LHCN-M2 (cell line): Measurements from ENCODE around the gene MCM3AP. TPM values are rescaled to one million over a fixed set of nuclear protein-coding genes. Genes with fewer than 3 reads are reported as not detected.
A peak's percentile ranks its signal among the peaks of the same experiment; 100 is the strongest.
"Not testable (repeated sequence)": the region's sequence is repeated elsewhere in the genome, so short reads cannot be mapped to it uniquely, and the experiment has no call there.

Experiments used
- DNase-seq: peaks from one replicate; pipeline ENCODE4 v3.0.0-alpha.2; 2012; ENCODE audit warnings: low read depth
- total RNA-seq: library from RNA; depleted of rRNA; stranded (reverse); fragments of >200 nt; gene quantifications from 2 replicates; pipeline ENCODE4 v1.2.3, GENCODE V29; 2014

Gene MCM3AP
- total RNA-seq, 1 experiment from 2014 or later = 81.1 TPM

DNA sequence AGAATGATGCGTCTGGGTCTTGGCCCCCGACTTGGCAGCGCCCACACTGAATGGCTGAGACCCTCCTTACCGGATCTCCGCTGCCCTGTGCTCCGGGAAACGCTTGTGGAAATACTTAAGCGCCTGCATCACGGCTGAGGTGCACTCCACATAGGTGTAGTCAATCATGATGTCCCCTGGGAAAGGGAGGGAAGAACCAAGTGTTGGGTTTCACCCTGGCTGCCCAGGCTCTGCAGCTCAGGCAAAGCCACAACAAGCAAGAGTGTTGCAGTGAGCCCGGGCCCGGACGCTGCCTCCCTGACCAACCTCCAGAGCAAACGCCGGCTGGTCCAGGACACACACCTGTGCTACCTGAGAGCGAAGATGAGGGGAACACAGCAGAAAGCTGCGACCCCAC, 79.6 kb downstream of the MCM3AP start:
- DNase-seq = no peak

DNA sequence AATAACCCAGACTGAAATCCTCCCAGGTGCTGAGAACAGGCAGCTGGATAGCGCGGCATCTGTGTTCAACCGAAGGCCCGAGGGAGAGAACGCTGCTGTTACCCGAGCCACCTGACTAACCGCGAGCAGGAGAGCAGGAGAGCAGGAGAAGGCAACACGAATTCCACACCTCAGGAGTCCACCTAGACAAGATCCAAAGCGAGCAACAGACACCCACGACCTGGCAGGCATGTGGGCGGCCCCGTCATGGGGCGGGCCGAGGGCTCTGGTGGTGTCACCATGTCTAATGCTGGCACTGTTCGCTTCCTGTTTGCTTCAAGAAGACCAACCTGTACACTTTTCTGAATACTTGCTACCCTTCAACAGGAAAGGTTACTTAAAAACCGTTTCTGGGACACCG, 80.2 kb downstream of the MCM3AP start:
- no peak for DNase-seq

DNA sequence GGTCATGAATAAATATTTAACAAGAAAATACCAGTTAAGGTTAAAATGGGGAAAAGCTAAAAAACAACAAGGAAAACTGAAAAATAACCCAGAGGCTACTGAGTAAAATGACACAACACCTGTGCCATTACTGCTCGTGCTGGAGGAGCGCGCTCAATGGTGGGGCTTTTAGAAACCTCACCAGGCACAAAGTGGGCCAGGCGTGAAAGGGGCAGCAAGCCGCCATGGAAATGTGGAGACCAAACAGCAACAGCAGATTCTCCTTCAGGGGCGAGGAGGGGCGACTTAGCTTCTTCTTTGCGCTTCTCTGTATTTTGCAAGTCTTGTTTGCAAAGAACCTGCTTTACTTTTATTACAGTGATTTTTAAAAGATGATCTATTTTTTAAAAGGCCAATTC, 82.2 kb downstream of the MCM3AP start:
- DNase-seq = no peak

DNA sequence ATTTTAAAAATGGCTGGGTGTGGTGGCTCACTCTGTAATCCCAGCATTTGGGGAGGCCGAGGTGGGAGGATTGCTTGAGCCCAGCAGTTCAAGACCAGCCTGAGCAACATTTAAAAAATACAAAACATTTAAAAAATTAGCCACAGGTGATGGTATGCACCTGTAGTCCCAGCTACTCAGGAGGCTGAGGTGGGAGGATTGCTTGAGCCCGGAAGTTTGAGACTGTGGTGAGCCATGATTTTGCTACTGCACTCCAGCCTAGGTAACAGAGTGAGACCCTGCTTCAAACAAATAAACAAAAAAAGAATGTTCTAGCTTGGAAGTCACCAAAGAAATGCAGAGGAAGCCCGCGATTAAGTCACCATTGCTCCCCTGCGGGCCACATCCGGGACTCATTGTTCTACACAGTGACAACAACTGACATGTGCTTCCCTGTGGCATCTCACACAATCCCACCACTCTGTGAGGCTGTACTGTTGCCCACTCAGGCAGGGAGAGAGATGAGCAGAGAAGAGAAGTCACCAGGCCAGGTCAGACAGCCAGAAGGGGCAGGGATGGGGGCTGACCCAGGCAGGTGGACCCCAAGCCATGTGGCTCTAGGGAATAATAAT, 82.7 kb downstream of the MCM3AP start:
- no peak for DNase-seq

DNA sequence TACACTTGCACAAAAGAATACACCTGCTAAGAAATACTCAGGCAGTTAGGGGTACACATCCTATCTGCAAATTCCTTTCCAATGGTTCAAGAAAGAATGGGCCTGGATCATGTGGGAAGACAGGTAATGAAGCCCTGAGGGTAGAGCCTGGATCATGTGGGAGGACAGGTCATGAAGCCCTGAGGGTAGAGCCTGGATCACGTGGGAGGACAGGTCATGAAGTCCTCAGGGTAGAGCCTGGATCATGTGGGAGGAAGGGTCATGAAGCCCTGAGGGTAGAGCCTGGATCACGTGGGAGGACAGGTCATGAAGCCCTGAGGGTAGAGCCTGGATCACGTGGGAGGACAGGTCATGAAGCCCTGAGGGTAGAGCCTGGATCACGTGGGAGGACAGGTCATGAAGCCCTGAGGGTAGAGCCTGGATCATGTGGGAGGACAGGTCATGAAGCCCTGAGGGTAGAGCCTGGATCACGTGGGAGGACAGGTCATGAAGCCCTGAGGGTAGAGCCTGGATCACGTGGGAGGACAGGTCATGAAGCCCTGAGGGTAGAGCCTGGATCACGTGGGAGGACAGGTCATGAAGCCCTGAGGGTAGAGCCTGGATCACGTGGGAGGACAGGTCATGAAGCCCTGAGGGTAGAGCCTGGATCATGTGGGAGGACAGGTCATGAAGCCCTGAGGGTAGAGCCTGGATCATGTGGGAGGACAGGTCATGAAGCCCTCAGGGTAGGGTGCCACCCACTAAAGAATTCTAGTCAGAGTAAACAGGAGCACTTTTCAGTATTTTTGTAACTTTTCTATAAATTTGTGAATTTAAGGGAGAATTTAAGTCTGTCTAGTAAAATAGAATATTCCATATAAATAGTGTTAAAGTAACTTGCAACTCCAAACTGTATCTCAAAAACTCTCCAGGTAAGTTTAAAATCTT, 84.3 kb downstream of the MCM3AP start:
- DNase-seq = not testable (repeated sequence)

DNA sequence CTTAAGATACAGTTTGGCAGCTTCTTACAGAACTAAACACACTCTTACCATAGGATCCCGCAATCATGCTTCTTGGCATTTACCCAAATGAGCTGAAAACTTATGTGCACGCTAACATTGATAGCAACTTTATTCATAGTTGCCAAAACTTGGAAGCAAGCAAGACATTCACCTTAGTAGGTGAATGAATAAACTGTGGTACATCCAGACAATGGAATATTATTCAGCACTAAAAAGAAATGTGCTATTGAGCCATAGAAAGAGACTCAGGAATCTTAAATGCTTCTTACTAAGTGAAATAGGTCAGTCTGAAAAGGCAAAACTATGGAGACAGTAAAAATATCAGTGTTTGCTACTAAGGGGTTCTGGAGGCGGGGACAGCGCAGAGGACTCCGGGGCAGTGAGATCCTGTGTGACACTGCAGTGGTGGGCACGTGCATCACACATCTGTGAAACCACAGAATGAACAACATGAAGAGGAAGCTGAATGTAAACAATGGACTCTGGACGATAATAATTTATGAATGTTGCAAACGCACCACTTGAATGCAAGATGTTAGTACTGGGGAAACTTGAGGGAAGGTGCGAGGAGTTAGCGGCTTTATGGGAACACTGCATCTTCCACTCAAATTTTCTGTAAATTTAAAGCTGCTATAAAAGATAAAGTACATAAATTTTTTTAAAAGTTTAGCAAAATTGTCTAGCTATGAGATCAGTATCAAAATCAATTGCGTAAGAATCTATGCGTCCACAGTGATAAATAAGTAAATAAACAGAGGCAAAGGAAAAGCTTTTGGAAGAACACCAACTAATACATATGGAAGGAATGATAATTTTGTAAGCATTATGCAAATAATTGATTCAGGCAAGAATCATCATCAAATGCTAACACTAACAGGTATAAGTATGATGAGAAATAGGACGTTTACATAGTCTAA, 85.7 kb downstream of the MCM3AP start:
- no peak for DNase-seq

DNA sequence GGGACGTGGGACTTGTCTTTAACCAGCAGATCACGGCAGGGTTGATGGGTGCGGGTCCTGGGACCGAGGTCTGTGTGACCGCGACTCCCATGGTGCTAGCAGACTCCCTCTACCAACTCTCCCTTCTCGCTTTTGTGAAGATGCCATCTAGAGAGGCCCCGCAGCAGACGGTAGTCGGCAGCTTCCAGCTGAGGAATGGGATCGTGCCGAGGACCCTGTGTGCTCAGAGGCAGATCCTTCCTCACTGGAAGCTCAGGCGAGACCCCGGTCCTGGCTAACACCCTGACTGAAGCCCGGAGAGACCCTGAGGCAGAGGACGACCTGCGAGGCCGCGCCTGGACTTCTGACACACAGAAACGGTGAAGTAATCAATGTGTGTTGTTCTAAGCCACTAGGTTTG, 88.7 kb downstream of the MCM3AP start:
- no peak for DNase-seq

DNA sequence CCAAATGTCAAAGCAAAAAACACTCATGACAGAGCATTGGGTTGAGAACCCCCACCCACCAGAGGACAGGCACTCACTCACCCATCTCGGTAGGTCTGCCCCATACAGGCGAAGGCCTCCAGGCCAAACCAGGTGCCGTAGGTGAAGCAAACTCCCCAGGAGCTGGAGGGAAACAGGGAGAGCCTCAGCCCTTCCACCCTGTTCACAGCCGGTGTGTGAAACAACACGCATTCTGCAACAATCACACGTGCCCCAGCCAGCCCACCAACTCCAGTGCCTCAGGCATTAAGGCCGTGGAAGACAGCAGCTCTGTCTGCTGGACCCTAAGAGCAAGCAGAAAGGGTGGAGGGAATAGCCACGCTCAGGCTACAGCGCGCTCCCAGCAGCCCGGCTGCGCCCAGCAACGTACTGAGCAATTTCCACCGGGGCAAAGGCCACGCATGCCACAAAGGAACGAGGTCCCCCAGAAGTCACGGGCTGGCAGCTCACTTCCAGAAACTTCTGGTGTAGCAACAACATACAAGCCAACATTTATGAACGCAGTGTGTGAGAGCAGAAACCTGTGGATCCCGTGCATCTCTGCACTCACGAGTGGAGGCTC, 89.7 kb downstream of the MCM3AP start:
- DNase-seq = no peak

DNA sequence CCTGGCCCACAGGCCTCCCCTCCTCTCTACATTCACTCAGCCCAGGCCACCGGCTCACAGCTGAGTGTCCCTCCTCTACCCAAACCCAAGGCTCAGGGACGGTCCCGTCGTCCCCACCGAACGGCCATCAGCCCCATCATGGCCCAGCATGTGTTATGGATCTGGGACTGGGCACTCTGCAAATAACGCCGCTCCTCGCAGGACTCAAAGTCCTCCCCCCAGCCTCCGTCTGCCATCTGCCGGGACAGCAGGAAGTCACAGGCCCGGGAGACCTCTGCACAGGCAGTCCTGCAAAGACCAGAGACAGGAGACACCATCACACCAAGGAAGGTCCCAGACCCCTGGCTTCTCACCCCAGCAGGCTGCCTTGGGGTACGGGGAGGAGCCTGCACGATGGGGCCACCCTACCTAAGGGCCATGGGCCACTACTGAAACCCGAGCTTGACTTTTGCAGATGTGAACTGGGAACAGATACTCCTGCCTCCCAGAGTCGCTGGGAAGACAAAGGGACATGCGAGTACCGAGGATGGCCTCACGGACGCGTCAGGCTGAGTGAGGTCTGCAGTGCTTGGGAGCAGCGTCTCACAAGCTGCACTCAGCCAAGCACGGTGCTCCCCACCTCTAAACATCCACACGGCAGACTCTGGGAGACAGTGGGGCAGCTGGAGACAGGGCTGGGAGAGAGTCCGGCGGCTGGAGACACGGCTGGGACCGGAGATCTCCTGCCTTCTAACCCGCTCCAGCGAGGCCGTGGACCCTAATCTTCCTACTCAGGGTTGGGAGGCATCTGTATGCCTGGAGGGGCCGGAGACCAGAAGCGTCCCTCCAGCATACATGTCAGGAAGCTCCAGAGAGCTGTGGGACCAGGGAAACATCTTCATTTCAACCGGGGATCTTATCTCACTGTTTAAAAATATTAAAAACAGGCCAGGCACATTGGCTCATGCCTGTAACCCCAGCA, 90.8 kb downstream of the MCM3AP start:
- DNase-seq = no peak

DNA sequence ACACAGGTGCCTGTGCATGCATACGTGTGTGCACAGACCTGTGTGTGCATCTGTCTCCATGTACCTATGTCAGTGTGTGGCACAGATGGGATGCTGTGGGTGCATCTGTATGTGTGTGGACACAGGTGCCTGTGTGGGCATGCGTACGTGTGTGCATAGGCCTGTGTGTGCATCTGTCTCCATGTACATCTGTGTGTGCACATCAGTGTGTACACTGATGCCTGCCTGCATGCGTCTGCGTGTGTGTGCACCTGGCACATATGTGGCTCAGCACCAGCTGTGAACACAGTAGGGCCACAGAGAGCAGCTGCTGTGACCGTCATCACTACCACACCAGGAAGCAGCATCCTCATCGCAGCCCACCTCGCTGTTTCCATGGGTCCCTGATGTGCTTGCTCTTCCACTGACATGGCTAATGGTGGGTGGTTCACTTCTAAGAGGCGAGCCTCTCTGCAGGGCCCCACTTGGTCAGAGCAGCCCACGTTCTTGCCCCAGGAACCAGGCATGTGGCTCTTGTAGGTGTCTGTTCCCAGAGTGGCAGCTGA, 91.5 kb downstream of the MCM3AP start:
- no peak for DNase-seq

DNA sequence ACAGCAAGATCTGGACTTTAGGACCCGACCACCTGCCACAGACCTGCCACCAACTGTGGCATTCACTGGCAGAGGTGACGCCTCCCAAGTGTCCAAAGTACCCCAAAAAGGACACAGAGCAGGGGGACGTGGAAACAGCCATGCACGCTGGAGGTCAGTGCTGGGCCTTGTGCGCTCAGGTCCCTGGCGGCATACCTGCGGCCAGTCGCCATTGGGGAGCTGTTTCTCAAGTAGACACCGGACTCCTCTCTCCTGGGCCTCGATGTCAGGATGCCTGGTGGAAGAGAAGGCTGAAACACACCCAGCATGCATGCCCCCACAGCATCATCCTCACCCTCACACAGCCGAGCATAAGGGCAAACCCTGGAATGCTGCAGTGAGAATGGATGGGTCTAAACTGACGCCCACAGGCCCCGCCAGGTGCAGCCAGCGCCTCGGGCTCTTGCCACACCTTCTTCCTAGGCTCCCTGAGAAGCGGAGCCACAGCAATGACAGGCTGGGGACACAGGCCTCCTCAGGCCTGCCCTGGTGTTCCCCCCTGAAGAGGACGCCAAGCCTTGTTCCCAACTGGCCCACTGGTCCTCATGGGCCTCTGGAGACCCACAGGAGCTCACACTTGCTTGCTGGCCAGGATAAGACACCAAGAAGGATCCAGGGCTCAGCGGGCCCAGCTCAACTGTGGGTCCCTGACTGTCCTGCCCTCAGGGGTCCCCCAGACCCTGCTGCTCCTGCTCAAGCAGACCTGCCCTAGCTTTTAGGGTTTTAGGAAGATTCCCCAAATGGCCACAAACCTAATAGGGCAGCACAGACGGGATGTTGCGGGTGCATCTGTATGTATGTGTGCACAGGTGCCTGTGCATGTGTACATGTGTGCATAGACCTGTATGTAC, 93.5 kb downstream of the MCM3AP start:
- no peak for DNase-seq

DNA sequence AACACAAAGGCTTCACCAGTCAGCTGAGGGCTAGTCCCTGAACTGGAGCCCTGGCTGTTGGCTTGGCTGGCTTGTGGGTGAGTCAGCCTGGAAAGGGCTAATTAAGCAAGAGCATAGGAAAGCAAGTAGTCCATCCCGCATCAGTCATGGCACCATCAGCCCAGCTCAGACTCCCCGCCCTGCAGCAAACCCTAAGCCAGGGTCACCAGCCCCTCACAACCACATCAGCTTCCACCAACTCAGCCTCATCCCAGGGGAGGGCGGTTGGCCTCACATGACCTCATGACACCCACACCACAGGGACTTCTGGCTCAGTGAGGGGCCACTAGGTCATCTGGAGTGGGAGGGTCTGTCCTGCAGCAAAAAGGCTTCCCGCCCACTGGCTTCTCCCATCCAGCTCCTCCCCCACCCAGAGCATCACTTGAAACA, 94.1 kb downstream of the MCM3AP start:
- DNase-seq = peak; percentile 69

DNA sequence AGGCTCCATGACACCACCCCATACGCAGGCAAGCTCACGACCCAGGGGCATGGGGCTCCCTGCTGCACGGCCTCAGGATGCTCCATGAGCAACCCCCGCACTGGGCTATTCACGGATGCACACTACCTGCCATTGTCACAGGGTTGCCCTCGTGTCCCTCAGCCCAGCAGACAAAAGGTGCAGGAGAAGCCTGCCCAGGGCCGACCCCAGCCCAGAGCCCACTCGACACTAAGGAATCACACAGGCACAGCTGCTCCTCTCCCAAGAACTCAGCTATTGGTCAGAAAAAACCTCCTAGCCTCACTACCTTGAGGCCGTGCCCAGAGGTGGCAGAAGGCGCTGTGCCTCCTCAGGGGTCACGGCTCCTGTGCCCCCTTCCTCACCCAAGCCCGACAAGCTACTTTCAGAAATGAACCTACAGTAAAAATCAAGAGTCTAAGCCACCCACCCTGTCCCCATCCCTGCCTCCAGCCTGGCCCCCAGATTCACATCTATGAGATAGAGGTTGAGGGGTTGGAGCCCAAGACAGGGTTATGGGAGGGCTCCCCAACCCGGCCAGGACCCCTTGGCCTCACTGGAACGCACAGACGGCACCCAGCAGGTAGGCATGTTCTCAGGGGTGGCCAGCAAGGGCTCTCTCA, 94.8 kb downstream of the MCM3AP start:
- no peak for DNase-seq

DNA sequence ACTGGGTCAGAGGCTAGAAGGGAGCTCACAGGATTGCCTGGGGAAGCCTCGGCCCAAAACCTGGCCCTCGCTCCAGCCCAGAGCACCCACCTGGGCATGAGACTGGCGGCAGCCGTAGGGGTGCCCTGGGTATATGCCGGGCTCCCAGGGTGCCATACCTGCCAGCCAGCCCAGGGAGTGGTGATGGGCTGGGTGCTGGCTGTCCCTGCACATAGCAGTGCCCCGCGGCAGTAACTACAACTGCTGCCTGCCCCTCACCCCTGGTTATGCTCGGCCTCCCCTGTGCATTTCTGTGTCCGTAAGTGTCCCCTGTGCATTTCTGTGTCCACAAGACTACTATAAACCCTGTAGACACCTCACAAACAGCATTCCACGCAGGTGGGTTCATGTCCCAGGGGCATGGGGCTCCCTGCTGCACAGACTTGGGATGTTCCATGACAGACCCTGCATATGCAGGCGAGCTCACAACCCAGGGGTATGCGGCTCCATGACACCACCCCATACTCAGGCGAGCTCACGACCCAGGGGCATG, 95.4 kb downstream of the MCM3AP start:
- DNase-seq = no peak

DNA sequence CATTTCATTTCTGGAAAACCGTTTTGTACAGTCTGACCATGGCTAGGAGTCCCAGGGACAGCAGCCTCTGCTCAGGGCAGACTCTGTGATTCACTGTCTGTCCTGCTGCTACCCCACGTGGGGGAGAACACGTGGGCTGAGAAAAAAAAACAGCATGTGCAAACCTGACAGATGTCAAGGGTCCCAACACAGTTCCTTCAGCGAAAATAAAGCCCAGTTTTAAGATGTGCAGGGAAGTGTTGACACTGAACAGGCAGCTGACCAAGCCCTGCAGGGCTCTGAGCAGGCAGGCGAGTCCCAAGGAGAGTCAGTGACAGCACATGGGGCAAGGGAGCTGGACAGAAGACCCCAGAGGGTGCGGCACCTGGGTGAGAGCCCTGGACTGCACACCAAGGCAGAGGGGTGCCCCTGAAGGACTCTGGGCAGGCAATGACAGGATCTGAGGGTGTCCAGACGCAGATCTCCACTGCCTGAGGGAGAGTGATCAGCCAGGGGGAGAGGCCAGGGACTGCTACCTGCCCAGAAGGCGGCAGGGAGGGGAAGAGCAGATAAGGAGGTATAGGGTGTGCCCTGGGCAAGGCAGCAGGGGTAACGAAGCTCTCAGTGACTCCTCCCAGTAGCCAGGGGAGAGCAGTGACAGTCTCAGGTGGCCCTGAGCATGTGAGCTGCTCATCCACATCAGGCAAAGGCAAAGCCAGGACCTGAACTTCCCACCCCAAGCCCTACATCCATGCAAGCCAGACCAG, 96.0 kb downstream of the MCM3AP start:
- peak; percentile 64 for DNase-seq

DNA sequence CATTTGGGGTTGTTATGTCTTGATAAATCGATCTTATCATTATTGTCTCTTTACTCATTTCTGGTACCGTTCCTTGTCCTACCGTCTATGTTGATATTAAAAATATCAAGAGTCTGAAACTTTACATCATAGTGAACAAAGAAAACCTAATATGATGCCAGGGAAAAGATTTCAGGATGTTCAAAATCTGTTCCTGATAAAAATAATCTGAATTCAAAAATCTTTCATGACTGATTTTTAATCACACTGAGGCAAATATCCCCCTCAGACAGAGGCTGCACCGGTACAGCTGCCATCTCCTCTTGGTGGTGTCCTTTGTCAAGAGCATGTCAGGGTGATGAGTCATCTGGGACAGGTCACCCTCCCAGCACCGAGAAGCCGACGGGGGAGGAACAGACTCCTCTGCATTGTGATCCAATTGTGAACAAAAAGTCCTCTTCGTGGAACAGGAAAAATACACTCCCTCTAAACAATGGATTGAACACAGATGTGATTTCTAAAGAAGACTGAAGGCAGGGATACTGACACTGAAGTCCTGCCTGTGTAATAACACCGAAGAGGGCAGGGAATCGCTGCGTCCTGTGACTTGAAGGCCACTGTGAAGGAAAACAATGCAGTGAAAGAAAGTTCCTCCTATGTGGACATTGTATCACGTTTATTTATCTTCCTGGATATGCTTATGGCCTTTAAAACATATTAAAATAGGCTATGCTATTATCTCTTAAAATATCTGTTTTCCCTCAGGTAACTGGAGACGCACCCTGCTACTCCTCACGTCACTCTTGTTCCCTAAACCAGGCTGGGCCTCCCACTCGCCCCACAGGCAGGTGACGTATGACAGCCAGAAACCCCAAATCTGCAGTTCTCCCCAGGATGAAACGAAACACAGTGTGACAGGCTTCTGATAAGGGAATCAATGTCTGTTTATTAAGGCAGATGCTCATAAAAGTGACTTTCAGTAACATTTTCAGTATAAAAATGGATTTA, 96.9 kb downstream of the MCM3AP start:
- DNase-seq = peak; percentile 76
